G401.6 (cell line): ENCODE measurements around the gene CCDC171.

Experiments
- FAIRE-seq: peaks from 2 replicates; lab custom pipeline; 2012; peaks lifted over from hg19 to GRCh38; lab: Jason Lieb, UNC

The CCDC171 gene

GRCh38 chr9:15882883-15883282, 330.0 kb downstream of the CCDC171 start:
- FAIRE-seq = no peak

DNA sequence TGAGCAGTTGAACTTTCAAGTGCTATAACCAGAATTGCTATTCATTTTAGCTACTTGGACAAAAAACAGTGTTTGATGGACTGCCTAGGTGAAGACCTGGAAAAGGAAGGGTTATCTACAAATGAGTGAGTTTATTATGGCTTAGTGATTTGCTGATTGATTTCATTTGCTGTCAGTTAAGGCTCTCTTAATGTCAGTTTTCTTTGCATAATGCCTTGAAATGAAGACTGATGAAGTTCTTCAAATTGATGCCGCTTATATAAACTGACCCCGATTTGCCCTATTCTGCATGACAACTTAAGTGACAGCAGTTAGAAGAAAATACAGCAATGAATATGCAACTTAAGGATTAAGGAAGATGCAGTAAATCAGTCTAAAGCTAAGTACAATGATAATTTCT, 332.6 kb downstream of the CCDC171 start:
- no peak for FAIRE-seq

GRCh38 chr9:15889555-15889954, 336.7 kb downstream of the CCDC171 start:
- no peak for FAIRE-seq

GRCh38 chr9:15901572-15901971, 348.7 kb downstream of the CCDC171 start:
- FAIRE-seq = no peak

- no peak for FAIRE-seq
Measured at GRCh38 chr9:15909297-15909696, 356.5 kb downstream of the CCDC171 start.

DNA sequence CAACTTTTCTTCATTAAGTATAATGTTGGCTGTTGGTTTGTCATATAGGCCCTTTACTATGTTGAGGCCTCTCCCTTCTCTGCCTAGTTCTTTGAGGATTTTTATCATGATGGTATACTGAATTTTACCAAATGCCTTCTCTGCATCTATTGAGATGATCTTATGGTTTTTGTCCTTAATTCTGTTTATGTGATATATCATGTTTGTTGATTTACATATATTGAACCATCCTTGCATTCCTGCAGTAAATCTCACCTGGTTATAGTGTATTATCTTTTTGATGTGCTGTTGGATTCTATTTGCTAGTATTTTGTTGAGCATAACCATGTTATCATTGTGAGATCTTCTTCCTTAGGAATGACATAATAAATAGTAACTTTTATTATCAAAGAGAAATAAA, 362.9 kb downstream of the CCDC171 start:
- no peak for FAIRE-seq

DNA sequence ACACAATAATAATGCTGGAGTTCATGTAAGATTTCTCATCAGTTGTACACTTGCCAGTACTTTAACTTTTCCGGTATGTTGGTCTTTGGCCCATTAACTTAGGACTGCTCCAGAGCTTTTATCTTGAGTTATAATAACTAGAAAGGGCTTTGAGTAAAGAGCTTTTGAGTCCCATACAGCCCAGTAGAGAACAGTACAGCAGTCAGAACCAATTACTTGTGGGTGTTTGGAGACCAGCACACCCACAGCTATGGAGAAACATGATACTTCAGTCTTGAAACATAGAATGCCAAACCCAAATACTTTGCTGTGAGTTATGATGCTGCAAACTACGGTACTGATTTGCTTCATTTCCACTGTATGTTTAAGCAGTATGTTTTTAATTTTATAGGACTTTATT, 374.3 kb downstream of the CCDC171 start:
- FAIRE-seq = no peak

DNA sequence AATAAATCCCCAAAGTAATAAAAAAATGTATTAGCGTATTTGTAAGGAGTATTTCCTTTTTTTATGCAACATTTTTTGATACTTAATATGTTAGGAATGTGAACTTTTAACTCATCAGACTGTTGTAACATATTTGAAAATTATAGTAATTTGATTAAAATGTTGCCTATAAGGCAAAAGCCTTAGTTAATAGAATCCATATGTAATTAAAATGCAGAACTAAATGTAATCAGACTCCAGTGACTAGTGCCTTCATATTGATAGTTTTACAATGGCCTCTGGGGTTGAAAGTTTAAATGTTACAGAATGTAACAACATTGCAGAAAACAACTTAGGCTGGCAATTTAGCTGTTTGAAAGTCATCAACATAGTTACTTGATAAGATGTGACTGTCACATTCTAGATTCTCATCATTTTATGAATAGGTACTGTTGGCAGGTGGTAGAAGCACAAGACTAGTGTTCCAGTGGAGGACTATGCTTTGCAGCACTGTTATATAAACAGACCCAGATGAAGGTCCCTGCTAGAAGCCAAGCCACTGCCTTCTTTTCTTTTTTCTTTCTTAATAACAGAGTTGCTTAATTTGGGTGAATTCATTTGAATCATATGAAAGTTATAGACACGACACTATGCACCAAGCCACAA, 382.9 kb downstream of the CCDC171 start:
- FAIRE-seq = no peak

DNA sequence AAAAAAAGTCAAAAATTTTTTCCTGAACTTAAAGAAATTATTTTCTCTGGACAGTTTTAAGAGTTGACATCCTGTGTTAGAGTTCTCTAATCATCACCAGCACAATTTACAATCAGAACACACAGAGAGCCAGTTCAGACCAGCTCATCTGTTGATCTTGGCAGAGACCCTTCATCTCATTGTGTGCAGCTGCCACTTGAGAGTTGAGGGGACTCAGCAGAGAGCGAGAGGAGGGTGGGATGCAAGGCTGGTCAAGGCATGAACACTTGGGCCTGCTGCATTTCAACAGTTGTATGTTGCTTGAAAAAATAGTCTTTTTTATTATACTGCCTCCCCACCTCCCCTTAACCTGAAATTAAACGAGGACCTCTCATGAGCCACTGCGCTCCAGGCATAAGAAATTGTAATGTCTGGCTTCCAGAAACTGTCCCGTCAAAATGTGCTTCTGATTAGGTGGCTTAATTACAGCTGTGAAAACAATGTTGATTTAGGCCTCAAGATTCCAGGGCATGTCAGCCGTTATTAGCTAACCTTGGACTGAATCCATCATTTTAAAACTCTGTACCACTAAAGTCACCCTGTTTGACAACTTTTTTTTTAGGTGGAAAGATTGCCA, 383.6 kb downstream of the CCDC171 start:
- no peak for FAIRE-seq

DNA sequence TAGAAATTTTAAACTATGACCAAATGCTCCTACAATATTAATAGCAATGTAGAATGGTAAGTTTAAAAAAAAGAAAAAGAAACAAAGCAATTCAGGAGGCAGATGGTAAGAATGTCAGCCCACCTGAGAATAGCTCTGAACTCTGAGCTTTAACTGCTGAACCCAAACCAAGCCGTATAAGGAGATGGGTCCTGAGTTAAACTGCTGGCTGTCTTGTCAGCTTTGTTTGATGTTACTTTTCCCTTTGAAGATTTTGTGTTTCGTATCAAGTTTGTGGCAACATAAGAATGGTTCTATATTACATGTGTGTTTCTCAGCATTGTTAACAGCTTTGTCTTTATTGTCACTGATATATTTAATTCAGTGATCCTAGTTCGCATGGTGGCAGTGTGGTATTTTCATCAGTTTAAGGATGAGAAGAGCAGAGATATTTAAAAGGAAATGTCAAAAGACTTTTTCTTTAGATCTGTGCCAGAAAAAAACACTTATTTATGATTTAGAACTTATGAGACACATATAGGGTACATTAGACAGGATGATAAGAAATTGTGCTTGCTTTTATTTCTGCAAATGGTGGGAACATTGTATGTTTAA, 390.1 kb downstream of the CCDC171 start:
- no peak for FAIRE-seq

DNA sequence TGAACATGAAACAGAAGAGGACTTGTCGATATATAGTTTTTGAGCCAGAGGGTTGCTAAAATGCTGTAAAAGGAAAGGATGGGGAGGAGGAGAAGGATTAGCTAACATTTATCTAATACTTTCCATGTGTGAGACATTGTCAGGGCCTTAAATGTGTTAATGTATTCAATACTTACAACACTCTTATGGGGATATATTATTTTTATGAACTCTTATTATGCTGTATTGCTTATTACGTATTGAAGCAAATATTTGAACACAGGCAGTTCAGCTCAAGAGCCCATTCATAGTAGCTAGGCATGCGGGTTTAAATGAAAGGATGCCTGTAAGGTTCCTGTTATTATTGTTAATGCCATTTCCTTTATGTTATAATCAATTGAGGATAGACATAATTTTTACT, 391.5 kb downstream of the CCDC171 start:
- no peak for FAIRE-seq

DNA sequence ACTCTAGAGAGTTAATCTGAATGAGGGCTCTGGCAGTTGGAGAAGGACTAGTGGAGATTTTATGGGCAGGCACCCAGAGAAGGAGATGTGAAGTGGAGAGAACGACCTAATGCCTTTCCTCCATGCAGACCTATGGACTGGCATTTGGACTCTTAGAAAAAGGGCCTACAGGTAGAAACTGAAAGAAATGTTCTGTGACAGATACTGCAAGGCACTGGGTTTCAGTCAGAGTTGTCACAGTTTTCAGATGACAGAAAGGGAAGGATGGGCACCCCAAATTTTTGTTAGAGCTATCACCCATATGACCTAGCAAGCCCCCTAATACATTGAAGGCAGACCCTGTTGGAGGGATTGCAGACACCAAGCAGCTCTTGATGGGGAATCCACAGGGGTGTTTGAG, 406.8 kb downstream of the CCDC171 start:
- no peak for FAIRE-seq

GRCh38 chr9:15961217-15961616, 408.4 kb downstream of the CCDC171 start:
- FAIRE-seq = no peak

GRCh38 chr9:15965246-15965745, 412.5 kb downstream of the CCDC171 start:
- no peak for FAIRE-seq

- FAIRE-seq = no peak
Measured at GRCh38 chr9:15966471-15966870, 413.6 kb downstream of the CCDC171 start.

GRCh38 chr9:15967068-15967467, 414.2 kb downstream of the CCDC171 start:
- no peak for FAIRE-seq

- no peak for FAIRE-seq
Measured at GRCh38 chr9:15972760-15973159, 419.9 kb downstream of the CCDC171 start.

DNA sequence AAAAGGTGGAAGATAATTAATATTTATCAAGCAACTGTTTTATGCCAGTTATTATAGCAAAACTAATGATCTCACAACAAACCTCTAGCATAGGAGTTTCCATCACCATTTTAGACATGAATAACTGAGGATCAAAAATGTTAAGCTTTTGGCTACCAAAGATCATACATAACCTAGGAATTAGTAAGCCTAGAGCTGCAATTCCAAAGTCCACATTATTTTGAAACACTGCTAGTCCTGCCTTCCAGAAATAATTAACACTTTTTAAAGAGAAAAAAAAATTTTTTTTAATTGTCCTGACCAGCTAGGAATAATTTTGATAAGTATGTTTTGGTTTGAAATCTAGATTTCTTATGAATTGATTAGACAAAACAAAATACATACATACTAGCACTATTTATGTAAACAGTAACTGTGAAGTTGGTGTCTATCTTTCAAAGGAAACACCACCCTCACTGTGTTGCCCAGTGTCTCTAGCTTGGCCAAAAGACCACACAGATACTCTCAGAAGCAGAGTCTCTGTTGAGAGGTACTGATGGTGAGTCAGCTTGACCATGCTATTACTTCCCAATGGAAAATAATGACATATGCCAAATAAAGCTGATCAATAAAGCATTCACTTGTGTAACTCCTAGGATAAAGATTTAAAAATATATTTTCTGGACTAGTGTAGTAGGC, 422.4 kb downstream of the CCDC171 start:
- FAIRE-seq = no peak

- FAIRE-seq = no peak
Measured at GRCh38 chr9:15977438-15977837, 424.6 kb downstream of the CCDC171 start.

DNA sequence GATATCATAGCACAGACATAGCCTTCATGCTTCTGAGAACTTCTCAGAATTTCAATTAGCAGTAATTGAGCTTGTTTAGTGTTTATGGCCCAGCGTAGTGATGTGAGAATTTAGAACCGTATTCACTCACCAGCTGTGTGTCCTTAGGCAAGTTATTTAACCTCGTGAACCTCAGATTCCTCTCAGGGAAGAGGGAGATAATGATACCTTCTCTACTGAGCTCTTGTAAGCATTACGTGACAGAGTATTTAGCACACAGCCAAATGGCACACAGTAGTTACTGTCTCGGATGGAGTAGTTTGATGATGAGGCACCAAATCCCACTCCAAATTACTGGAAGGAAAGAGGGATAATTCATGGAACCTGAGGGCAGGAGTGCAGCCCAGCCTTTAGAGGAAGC, 429.3 kb downstream of the CCDC171 start:
- no peak for FAIRE-seq

DNA sequence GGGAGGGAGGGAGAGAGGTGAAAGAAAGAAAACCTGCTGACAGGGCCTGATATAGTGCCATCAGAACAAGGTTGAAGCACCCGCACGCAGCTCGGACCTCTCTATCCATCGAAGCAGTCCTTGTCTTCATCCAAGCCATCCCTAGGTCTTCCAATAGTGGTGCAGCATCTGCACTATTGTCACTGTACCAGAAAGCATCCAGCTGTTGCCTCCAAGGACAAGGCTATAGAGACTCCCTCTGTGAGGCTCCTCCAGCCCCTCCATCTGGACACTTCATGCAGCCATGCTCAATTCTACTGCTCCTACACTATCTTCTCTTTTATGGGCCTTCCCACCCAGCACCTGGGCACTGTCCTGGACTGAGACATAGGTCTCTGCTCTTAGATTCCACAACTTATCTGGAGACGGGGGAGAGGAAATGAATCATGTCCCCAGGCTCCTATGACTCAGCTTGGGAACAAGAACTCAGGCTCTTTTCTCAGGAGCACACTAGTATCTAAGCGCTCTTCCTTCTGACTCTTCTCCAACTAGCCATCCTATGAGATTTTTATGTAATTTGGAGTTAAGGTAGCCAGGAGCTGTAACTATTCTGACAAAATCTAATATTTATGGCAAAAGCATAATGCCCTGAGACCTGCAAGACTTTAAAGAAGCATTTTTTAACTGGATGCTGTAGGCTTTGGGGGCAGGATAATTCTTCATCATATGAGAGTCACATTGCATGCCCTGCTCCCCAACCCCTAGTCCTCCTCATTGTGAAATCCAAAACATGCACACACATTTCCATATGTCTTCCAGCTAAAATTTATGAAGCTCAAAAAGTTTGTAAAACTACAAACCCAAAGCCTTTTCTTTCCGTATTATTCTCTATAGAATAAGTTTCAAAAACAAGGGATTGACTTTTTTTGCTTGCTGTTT, 446.8 kb downstream of the CCDC171 start:
- no peak for FAIRE-seq

DNA sequence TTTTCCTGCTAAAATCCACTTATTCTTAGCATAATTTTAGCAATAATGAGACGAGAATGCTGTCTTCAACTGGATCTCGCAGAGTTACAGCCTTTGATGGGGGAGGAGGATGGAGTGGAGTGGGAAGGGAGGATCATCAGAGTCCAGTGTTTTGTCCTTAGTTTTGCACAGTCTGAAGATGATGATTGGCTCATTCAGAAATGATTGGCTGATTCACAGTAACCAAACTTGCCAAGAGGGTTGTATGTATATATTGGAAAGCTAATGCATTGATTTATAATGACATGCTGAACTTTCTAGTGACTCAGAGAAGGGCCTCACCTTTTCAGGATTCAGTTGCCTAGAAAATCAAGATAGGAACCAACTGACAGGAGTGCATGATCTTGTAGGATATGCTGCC, 448.0 kb downstream of the CCDC171 start:
- no peak for FAIRE-seq
